CD4-positive, alpha-beta T cell (primary cell): Measurements from ENCODE around the gene CYP26C1. TPM values are rescaled to one million over a fixed set of nuclear protein-coding genes. Genes with fewer than 3 reads are reported as not detected.
A peak's percentile ranks its signal among the peaks of the same experiment; 100 is the strongest.

Experiments
- ATAC-seq: fragments of 200-7000 bp; cut with Tn5 transposase; one replicate; pipeline ENCODE4 v1.10.0; 2022; ENCODE audit warnings: mild to moderate bottlenecking; ENCODE audit not compliant: poor library complexity
- CTCF ChIA-PET: fragments of 350-600 bp; sonication (Branson Sonifier 250); formaldehyde crosslinking; loops from one replicate; lab custom pipeline; 2021; ENCODE audit warnings: antibody characterized with exemption, inconsistent platforms; lab: Charles Lee
- POLR2A ChIA-PET: fragments of 350-600 bp; sonication (Branson Sonifier 250); formaldehyde crosslinking; loops from one replicate; lab custom pipeline; 2021; ENCODE audit warnings: antibody characterized with exemption, inconsistent platforms; lab: Charles Lee
- DNase-seq, 14 experiments: peaks; one replicate each; pipeline ENCODE4 v3.0.0-alpha.2; 2013 to 2020; ENCODE audit warnings: mixed read lengths in 2 of 14
- H3K27ac ChIP-seq, 2 donors: one replicate each; pipeline versions ENCODE4 v1.5.1 to v1.7.0; 2013; ENCODE audit warnings: low read length in 2 of 2, low read depth in 1 of 2, mild to moderate bottlenecking in 1 of 2
- H3K27me3 ChIP-seq, 2 experiments: 1 replicate in 1 of 2; 2 replicates in 1 of 2; pipeline versions ENCODE4 v1.6.1 to v1.7.0; 2013; ENCODE audit warnings: low read length in 2 of 2, control low read depth in 1 of 2, mild to moderate bottlenecking in 1 of 2, moderate library complexity in 1 of 2; ENCODE audit not compliant: insufficient read depth in 2 of 2, control insufficient read depth in 1 of 2
- H3K36me3 ChIP-seq: one replicate; pipeline ENCODE4 v1.6.1; 2013; ENCODE audit warnings: low read length, control low read depth; ENCODE audit not compliant: insufficient read depth
- H3K4me1 ChIP-seq: one replicate; pipeline ENCODE4 v1.6.1; 2013; ENCODE audit warnings: low read length, control low read depth; ENCODE audit not compliant: insufficient read depth
- H3K4me3 ChIP-seq: one replicate; pipeline ENCODE4 v1.5.1; 2013; ENCODE audit warnings: mild to moderate bottlenecking, low read length, moderate library complexity
- H3K9me3 ChIP-seq, 2 experiments: 1 replicate in 1 of 2; 2 replicates in 1 of 2; pipeline versions ENCODE4 v1.6.1 to v1.7.0; 2013; ENCODE audit warnings: low read length in 2 of 2, mild to moderate bottlenecking in 2 of 2, control low read depth in 1 of 2, moderate library complexity in 1 of 2; ENCODE audit not compliant: control insufficient read depth in 1 of 2, insufficient read depth in 1 of 2
- H3K27ac Mint-ChIP-seq: one replicate; pipeline ENCODE4 v1.8.0; 2020; ENCODE audit warnings: mixed read lengths
- H3K27me3 Mint-ChIP-seq: one replicate; pipeline ENCODE4 v1.8.0; 2021; ENCODE audit warnings: mixed read lengths
- H3K36me3 Mint-ChIP-seq: one replicate; pipeline ENCODE4 v1.8.0; 2021; ENCODE audit warnings: low read depth, mixed read lengths
- H3K4me1 Mint-ChIP-seq: one replicate; pipeline ENCODE4 v1.8.0; 2021; ENCODE audit warnings: low read depth, mixed read lengths
- H3K4me3 Mint-ChIP-seq: one replicate; pipeline ENCODE4 v1.8.0; 2020; ENCODE audit warnings: mild to moderate bottlenecking, mixed read lengths
- H3K9me3 Mint-ChIP-seq: one replicate; pipeline ENCODE4 v1.8.0; 2020; ENCODE audit warnings: mixed read lengths
- CTCF ChIP-seq: fragments of 200-600 bp; IDR thresholded peaks from one replicate; pipeline ENCODE4 v1.8.0; 2022; ENCODE audit warnings: antibody characterized with exemption, mild to moderate bottlenecking
- intact Hi-C, 2 experiments: fragments of 100-400 bp; cut with DNase I in 1 of 2; cut with micrococcal nuclease in 1 of 2; formaldehyde crosslinking; loops; one replicate each; pipeline versions ENCODE4 v1.15.1 to v1.9.0; 2023 to 2025; cut with DNase I, micrococcal nuclease
- total RNA-seq, 174 experiments: library from RNA in 2 of 174; stranded (reverse) in 2 of 174; gene quantifications; one replicate each; pipeline ENCODE4 v1.2.3 and lab custom pipeline; 2021 to 2026

CYP26C1 gene
- total RNA-seq, 2 experiments from 2014 or later, result 0.14 TPM; not detected in 1

- no peak overlapping the region for H3K27ac ChIP-seq
- Mint-ChIP-seq H3K4me1 (peaks cover 4% of the 10 kb centered on the region), H3K27ac (no peak overlapping the region), H3K4me3 (no peak overlapping the region), H3K36me3 (no peaks in the 10 kb centered on the region), H3K27me3 (peaks cover 21% of the 10 kb centered on the region), H3K9me3 (no peaks in the 10 kb centered on the region)
- POLR2A ChIA-PET, result no interaction called here
- no peak for TF ChIP-seq CTCF
- CTCF ChIA-PET, result no interaction called here
- intact Hi-C loops, result loop anchor here in 1 of 2 experiments (10.0 kb wide), 1 partner anchor 374 kb away; the partner anchor contains the start of gene MYOF
- DNase-seq (no peak), ATAC-seq (no peak)
- H3K4me1 ChIP-seq, result peaks cover 6% of the 10 kb centered on the region
- no peaks in the 10 kb centered on the region for H3K36me3 ChIP-seq
- no peaks in the 10 kb centered on the region for H3K27me3 ChIP-seq
- no peak overlapping the region for H3K4me3 ChIP-seq
- no peaks in the 10 kb centered on the region for H3K9me3 ChIP-seq
These were observed 50.0 kb downstream of the CYP26C1 start for GRCh38 chr10:93110472-93111146.

GRCh38 chr10:93113042-93113441, 52.4 kb downstream of the CYP26C1 start:
- no peak for TF ChIP-seq CTCF
- Histone ChIP-seq H3K4me1 (peaks cover 14% of the 10 kb centered on the region), H3K27me3 (no peaks in the 10 kb centered on the region), H3K27ac (no peak overlapping the region), H3K4me3 (no peak overlapping the region), H3K9me3 (no peaks in the 10 kb centered on the region), H3K36me3 (no peaks in the 10 kb centered on the region)
- peaks cover 13% of the 10 kb centered on the region for H3K4me1 Mint-ChIP-seq
- H3K36me3 Mint-ChIP-seq, result no peaks in the 10 kb centered on the region
- H3K27ac Mint-ChIP-seq, result no peak overlapping the region
- ChIA-PET POLR2A (no interaction called here), CTCF (no interaction called here)
- H3K9me3 Mint-ChIP-seq, result no peaks in the 10 kb centered on the region
- no peak for ATAC-seq
- no peak overlapping the region for H3K4me3 Mint-ChIP-seq
- intact Hi-C loops, result loop anchor here in 1 of 2 experiments (10.0 kb wide), 1 partner anchor 372 kb away; the partner anchor contains the start of gene MYOF
- H3K27me3 Mint-ChIP-seq, result peaks cover 21% of the 10 kb centered on the region
- no peak for DNase-seq

GRCh38 chr10:93115661-93116383, 55.2 kb downstream of the CYP26C1 start:
- ChIA-PET POLR2A (no interaction called here), CTCF (interaction anchor here (0.6 to 0.7 kb wide), 2 partner anchors 17 to 367 kb away, joined by 3 read pairs; partner anchors contain the start of gene MYOF)
- no peak overlapping the region for H3K27ac ChIP-seq
- H3K9me3 ChIP-seq, result no peaks in the 10 kb centered on the region
- peak overlapping the region; percentile 1 for H3K4me3 Mint-ChIP-seq
- peaks cover 14% of the 10 kb centered on the region for H3K4me1 ChIP-seq
- ATAC-seq (peak; percentile 79), DNase-seq (peak; percentile 58 to 86 (median 64))
- peaks cover 20% of the 10 kb centered on the region for H3K27me3 Mint-ChIP-seq
- no peaks in the 10 kb centered on the region for H3K27me3 ChIP-seq
- H3K36me3 Mint-ChIP-seq, result no peaks in the 10 kb centered on the region
- peak; percentile 49 for TF ChIP-seq CTCF
- H3K4me1 Mint-ChIP-seq, result peaks cover 17% of the 10 kb centered on the region
- no peak overlapping the region for H3K4me3 ChIP-seq
- no peak overlapping the region for H3K27ac Mint-ChIP-seq
- intact Hi-C loops, result loop anchor here (1.0 to 10.0 kb wide), 5 partner anchors 173 to 369 kb away; partner anchors contain the start of gene MYOF (in 1 of the 2)
- H3K9me3 Mint-ChIP-seq, result no peaks in the 10 kb centered on the region
- no peaks in the 10 kb centered on the region for H3K36me3 ChIP-seq

Other genes starting within 250 kb of the CYP26C1 start
- gene EXOC6, start 212.3 kb upstream of the CYP26C1 start, total RNA-seq, result 1 to 10 TPM; 6.6 to 7.4 TPM
- not detected for gene CYP26A1, start 13.1 kb downstream of the CYP26C1 start, total RNA-seq